RWPE2 (cell line): ENCODE results near the gene NLRP1.

Experiments used
- ATAC-seq: fragments of 200-7000 bp; cut with Tn5 transposase; 3 replicates; pipeline ENCODE4 v1.9.1; 2021; ENCODE audit warnings: low read depth
- DNase-seq: peaks from one replicate; pipeline ENCODE4 v3.0.0-alpha.2; 2020; ENCODE audit warnings: low spot score
- H3K27ac ChIP-seq: fragments of 450-650 bp; 2 replicates; pipeline ENCODE4 v1.5.1; 2017; ENCODE audit warnings: mild to moderate bottlenecking; ENCODE audit not compliant: poor library complexity, severe bottlenecking
- H3K27me3 ChIP-seq: fragments of 250-450 bp; sonication (Bioruptor Pico); 2 replicates; pipeline ENCODE4 v1.5.1; 2021; ENCODE audit warnings: mild to moderate bottlenecking, moderate library complexity; ENCODE audit not compliant: insufficient read depth, poor library complexity, severe bottlenecking
- H3K36me3 ChIP-seq: fragments of 250-450 bp; sonication (Bioruptor Pico); 2 replicates; pipeline ENCODE4 v1.5.1; 2020; ENCODE audit warnings: low read depth, mild to moderate bottlenecking, moderate library complexity
- H3K4me1 ChIP-seq: fragments of 250-450 bp; sonication (Bioruptor Pico); 2 replicates; pipeline ENCODE4 v1.5.1; 2021; ENCODE audit warnings: mild to moderate bottlenecking, moderate library complexity; ENCODE audit not compliant: insufficient read depth, poor library complexity, severe bottlenecking
- H3K4me3 ChIP-seq: fragments of 250-450 bp; sonication (Bioruptor Pico); 2 replicates; pipeline ENCODE4 v1.5.1; 2021; ENCODE audit warnings: mild to moderate bottlenecking, moderate library complexity; ENCODE audit not compliant: severe bottlenecking
- H3K9me3 ChIP-seq: fragments of 250-450 bp; sonication (Bioruptor Pico); 2 replicates; pipeline ENCODE4 v1.5.1; 2021; ENCODE audit warnings: mild to moderate bottlenecking, moderate library complexity; ENCODE audit not compliant: severe bottlenecking
- CTCF ChIP-seq: fragments of 450-650 bp; IDR thresholded peaks from one replicate; pipeline ENCODE4 v1.5.1; 2017; ENCODE audit warnings: mild to moderate bottlenecking, moderate library complexity; ENCODE audit not compliant: poor library complexity, severe bottlenecking

NLRP1 gene

GRCh38 chr17:5628262-5628661 lies 44.0 kb upstream of the NLRP1 start:
- DNase-seq (no peak), ATAC-seq (no peak)
- no peak for TF ChIP-seq CTCF
- H3K4me1 ChIP-seq, result no peaks in the 10 kb centered on the region
- H3K27me3 ChIP-seq, result peaks cover 17% of the 10 kb centered on the region
- H3K36me3 ChIP-seq, result no peaks in the 10 kb centered on the region
- H3K4me3 ChIP-seq, result no peak overlapping the region
- no peak overlapping the region for H3K27ac ChIP-seq
- no peaks in the 10 kb centered on the region for H3K9me3 ChIP-seq

DNA sequence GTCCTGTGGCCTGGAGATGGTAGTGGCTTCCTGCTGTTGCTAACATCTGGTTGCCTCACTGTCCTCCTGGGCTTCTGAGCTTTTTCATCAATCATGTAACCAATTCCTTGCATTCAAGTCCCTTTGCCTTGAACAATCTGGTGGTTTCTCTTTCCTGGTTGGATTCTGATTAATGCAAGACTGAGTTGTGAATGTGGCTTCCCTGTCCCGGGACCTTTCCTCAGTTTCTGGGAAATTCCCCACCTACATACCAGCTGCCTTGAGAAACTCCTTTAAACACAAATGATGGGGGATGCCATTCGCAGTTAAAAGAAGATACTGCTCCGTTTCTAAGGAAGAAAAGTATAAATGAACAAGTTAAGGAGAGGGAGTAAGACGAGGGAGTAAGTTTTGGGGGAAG lies 39.9 kb upstream of the NLRP1 start:
- H3K4me3 ChIP-seq, result no peak overlapping the region
- ATAC-seq (no peak), DNase-seq (no peak)
- TF ChIP-seq CTCF, result no peak
- H3K27ac ChIP-seq, result no peak overlapping the region
- H3K36me3 ChIP-seq, result no peaks in the 10 kb centered on the region
- H3K9me3 ChIP-seq, result no peaks in the 10 kb centered on the region
- H3K4me1 ChIP-seq, result no peaks in the 10 kb centered on the region
- peaks cover 5% of the 10 kb centered on the region for H3K27me3 ChIP-seq

DNA sequence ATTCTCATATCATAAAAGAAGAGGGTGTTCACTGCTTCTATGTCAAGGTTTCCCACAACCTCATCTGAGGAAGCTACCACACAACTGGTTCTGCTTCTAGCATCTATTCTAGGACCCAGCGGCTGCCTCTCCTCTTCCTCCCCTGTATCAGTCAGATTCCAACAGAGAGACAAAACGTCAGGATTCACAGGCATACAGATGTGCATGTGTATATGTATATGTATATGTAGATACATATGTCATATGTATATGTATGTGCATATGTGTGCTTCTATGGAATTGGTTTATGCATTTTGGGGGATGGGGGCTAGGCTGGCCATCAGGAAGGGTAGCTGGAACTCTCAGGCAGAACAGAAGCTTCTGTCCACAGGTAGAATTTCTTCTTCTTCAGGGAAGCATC lies 37.4 kb upstream of the NLRP1 start:
- TF ChIP-seq CTCF, result no peak
- DNase-seq, result no peak
- no peaks in the 10 kb centered on the region for H3K4me1 ChIP-seq
- ATAC-seq, result no peak
- H3K36me3 ChIP-seq, result no peaks in the 10 kb centered on the region
- peaks cover 12% of the 10 kb centered on the region for H3K27me3 ChIP-seq
- no peak overlapping the region for H3K27ac ChIP-seq
- no peak overlapping the region for H3K4me3 ChIP-seq
- H3K9me3 ChIP-seq, result no peaks in the 10 kb centered on the region

GRCh38 chr17:5621026-5621425 lies 36.7 kb upstream of the NLRP1 start:
- Histone ChIP-seq H3K9me3 (no peaks in the 10 kb centered on the region), H3K27ac (no peak overlapping the region), H3K4me3 (no peak overlapping the region), H3K36me3 (no peaks in the 10 kb centered on the region), H3K27me3 (peaks cover 12% of the 10 kb centered on the region), H3K4me1 (no peaks in the 10 kb centered on the region)
- ATAC-seq (no peak), DNase-seq (no peak)
- no peak for TF ChIP-seq CTCF

- Histone ChIP-seq H3K27ac (no peak overlapping the region), H3K27me3 (peaks cover 12% of the 10 kb centered on the region), H3K4me3 (no peak overlapping the region), H3K9me3 (no peaks in the 10 kb centered on the region), H3K4me1 (no peaks in the 10 kb centered on the region), H3K36me3 (no peaks in the 10 kb centered on the region)
- ATAC-seq (no peak), DNase-seq (no peak)
- no peak for TF ChIP-seq CTCF
These were observed 34.9 kb upstream of the NLRP1 start for GRCh38 chr17:5619088-5619740.
